Stimulated activated CD8-positive, alpha-beta memory T cell treated with anti-CD3 and anti-CD28 coated beads, Interleukin-4, amount 100 ng/mL, for 48 hours (primary cell): ENCODE measurements around the gene PNPLA6.

Experiments
- DNase-seq: peaks from one replicate; pipeline ENCODE4 v3.0.0-alpha.2; 2020

The PNPLA6 gene

GRCh38 chr19:7515645-7516151 is 19.8 kb upstream of the PNPLA6 start, which contains the start of gene ZNF358:
ZNF358 (plus strand) TSS chr19:7516103; CDS start chr19:7519243, 3,140 bp downstream.
- DNase-seq: peak; percentile 67

GRCh38 chr19:7516333-7516732 is 19.2 kb upstream of the PNPLA6 start:
- no peak for DNase-seq

GRCh38 chr19:7516878-7517277 is 18.6 kb upstream of the PNPLA6 start:
- no peak for DNase-seq

- DNase-seq: no peak
These were observed 16.0 kb upstream of the PNPLA6 start for GRCh38 chr19:7519361-7520130.

- DNase-seq: no peak
These were observed 15.1 kb upstream of the PNPLA6 start for GRCh38 chr19:7520131-7521051.

- no peak for DNase-seq
These were observed 13.9 kb upstream of the PNPLA6 start for GRCh38 chr19:7521551-7522071.

- peak; percentile 100 for DNase-seq
These were observed 13.2 kb upstream of the PNPLA6 start, which contains the start of gene MCOLN1 for GRCh38 chr19:7522072-7522922. MCOLN1 (plus strand) TSS chr19:7522624; CDS start chr19:7522751, 127 bp downstream.

GRCh38 chr19:7522923-7523667 is 12.4 kb upstream of the PNPLA6 start:
- no peak for DNase-seq

GRCh38 chr19:7524523-7524922 is 11.0 kb upstream of the PNPLA6 start:
- no peak for DNase-seq

- no peak for DNase-seq
These were observed 10.4 kb upstream of the PNPLA6 start for GRCh38 chr19:7524992-7525739.

- DNase-seq: no peak
These were observed 9.2 kb upstream of the PNPLA6 start for GRCh38 chr19:7526059-7526929.

- no peak for DNase-seq
These were observed 7.9 kb upstream of the PNPLA6 start for GRCh38 chr19:7527516-7528191.

- no peak for DNase-seq
These were observed 7.4 kb upstream of the PNPLA6 start for GRCh38 chr19:7528192-7528519.

GRCh38 chr19:7528522-7529245 is 6.8 kb upstream of the PNPLA6 start:
- no peak for DNase-seq

GRCh38 chr19:7529246-7529600 is 6.3 kb upstream of the PNPLA6 start:
- DNase-seq: no peak

GRCh38 chr19:7529610-7530490 is 5.7 kb upstream of the PNPLA6 start:
- no peak for DNase-seq

- DNase-seq: no peak
These were observed 2.1 kb upstream of the PNPLA6 start for GRCh38 chr19:7533281-7533885.
